Measurements from ENCODE around the gene SAPCD2. TPM values are rescaled to one million over a fixed set of nuclear protein-coding genes. Genes with fewer than 3 reads are reported as not detected.

SAPCD2 gene
- total and polyA plus RNA-seq, 4 donors = 5.0 to 19.0 (median 15.5) TPM

- Histone ChIP-seq H3K9me3 (ENCODE audit: control insufficient read depth, insufficient read depth, low read length) (no peaks in the 10 kb centered on the region), H3K27me3 (ENCODE audit: control insufficient read depth, insufficient read depth, low read length) (no peaks in the 10 kb centered on the region), H3K4me1 (ENCODE audit: control insufficient read depth, insufficient read depth, low read length) (no peaks in the 10 kb centered on the region), H3K4me3 (ENCODE audit: low read depth, low read length) (no peak overlapping the region), H3K27ac (ENCODE audit: low read depth, low read length) (no peak overlapping the region), H3K36me3 (ENCODE audit: control insufficient read depth, insufficient read depth, low read length) (peaks cover 98% of the 10 kb centered on the region)
- WGBS (ENCODE audit: insufficient coverage) = 97% methylated on average over 35 of the region's 36 CpGs
- DNase-seq (ENCODE audit: low read depth in 4 of 6, low spot score in 6 of 6) = no peak
These were observed 55.4 kb downstream of the SAPCD2 start for GRCh38 chr9:137014776-137015539.

- H3K36me3 ChIP-seq (ENCODE audit: control insufficient read depth, insufficient read depth, low read length) = peaks cover 98% of the 10 kb centered on the region
These were observed 56.2 kb downstream of the SAPCD2 start for GRCh38 chr9:137014166-137014565.

GRCh38 chr9:137013571-137013940, 56.8 kb downstream of the SAPCD2 start:
- Histone ChIP-seq H3K27ac (ENCODE audit: low read depth, low read length) (no peak overlapping the region), H3K9me3 (ENCODE audit: control insufficient read depth, insufficient read depth, low read length) (no peaks in the 10 kb centered on the region), H3K4me1 (ENCODE audit: control insufficient read depth, insufficient read depth, low read length) (no peaks in the 10 kb centered on the region), H3K27me3 (ENCODE audit: control insufficient read depth, insufficient read depth, low read length) (no peaks in the 10 kb centered on the region), H3K4me3 (ENCODE audit: low read depth, low read length) (no peak overlapping the region), H3K36me3 (ENCODE audit: control insufficient read depth, insufficient read depth, low read length) (peaks cover 96% of the 10 kb centered on the region)
- 94% methylated on average over 19 of the region's 20 CpGs for WGBS (ENCODE audit: insufficient coverage)
- no peak for DNase-seq (ENCODE audit: low read depth in 4 of 6, low spot score in 6 of 6)

More at GRCh38 chr9:137014166-137014565, 56.2 kb downstream of the SAPCD2 start:
- no peaks in the 10 kb centered on the region for H3K27me3 ChIP-seq (ENCODE audit: control insufficient read depth, insufficient read depth, low read length)
- no peak for DNase-seq (ENCODE audit: low read depth in 4 of 6, low spot score in 6 of 6)
- no peak overlapping the region for H3K4me3 ChIP-seq (ENCODE audit: low read depth, low read length)
- H3K4me1 ChIP-seq (ENCODE audit: control insufficient read depth, insufficient read depth, low read length) = no peaks in the 10 kb centered on the region
- H3K27ac ChIP-seq (ENCODE audit: low read depth, low read length) = no peak overlapping the region
- 91% methylated on average over 23 of the region's 23 CpGs for WGBS (ENCODE audit: insufficient coverage)
- H3K9me3 ChIP-seq (ENCODE audit: control insufficient read depth, insufficient read depth, low read length) = no peaks in the 10 kb centered on the region

DNA sequence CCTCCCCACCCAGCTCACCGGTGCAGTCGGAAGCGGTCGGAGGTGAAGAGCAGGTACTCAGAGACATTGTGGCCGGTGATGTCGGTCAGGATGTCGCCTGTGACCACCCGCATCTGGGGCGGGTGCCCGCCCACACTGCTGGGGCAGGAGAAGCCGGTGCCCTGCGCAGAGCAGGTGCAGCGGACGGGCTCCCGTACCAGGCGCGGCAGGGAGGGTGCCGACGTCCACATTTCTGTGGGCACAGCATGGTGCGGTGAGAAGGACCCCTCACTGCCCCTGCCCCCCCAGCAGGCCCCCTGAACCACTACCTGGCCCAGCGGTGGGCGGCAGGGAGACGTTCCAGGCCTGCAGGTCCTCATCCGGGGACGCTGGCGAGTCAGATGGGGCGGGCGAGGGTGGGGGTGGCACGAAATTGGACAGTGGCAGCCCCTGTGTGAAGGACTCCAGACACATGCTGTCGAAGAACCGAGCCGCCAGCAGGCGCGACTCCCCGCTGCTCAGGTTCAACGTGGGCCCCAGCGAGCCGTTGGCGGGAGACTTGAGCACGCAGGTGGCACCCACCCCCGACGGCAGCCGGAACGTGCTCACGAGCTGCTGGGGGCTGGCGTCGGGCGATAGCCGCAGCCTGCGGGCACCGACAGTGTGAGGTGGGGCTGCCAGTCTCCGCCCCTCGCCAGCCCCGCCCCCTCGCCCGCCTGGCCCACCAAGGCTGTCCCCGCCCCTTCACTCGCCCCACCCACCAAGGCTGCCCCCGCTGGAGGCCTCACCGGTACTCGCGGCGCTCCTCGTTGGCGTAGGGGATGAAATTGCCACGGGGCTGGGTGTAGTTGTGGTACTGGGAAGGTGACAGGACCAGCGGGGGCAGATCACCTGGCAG, 57.4 kb downstream of the SAPCD2 start:
- peaks cover 98% of the 10 kb centered on the region for H3K36me3 ChIP-seq (ENCODE audit: control insufficient read depth, insufficient read depth, low read length)
- no peak overlapping the region for H3K4me3 ChIP-seq (ENCODE audit: low read depth, low read length)
- no peak overlapping the region for H3K27ac ChIP-seq (ENCODE audit: low read depth, low read length)
- no peak for DNase-seq (ENCODE audit: low read depth in 4 of 6, low spot score in 6 of 6)
- H3K9me3 ChIP-seq (ENCODE audit: control insufficient read depth, insufficient read depth, low read length) = no peaks in the 10 kb centered on the region
- no peaks in the 10 kb centered on the region for H3K27me3 ChIP-seq (ENCODE audit: control insufficient read depth, insufficient read depth, low read length)
- 80% methylated on average over 47 of the region's 67 CpGs for WGBS (ENCODE audit: insufficient coverage)
- peaks cover 1% of the 10 kb centered on the region for H3K4me1 ChIP-seq (ENCODE audit: control insufficient read depth, insufficient read depth, low read length)

Small RNA genes within 50 kb of the gene (small RNA-seq; reads per million reads assigned to genes)
- gene RF00153 (ENCODE audit: low replicate concordance) = not detected

Other genes starting within 250 kb of the SAPCD2 start
Only the 30 nearest of the 36 such genes appear.
- gene TRAF2, start 184.0 kb downstream of the SAPCD2 start, total RNA-seq = 1 to 10 TPM; 7.4 to 7.5 TPM
- gene TRAF2, start 184.0 kb downstream of the SAPCD2 start, polyA plus RNA-seq (ENCODE audit: insufficient read length in 2 of 2) = 10 to 100 TPM; 12.4 to 19.3 TPM
- 10 to 100 TPM; 52.0 to 91.5 TPM for gene FBXW5, start 125.8 kb downstream of the SAPCD2 start, total RNA-seq
- gene FBXW5, start 125.8 kb downstream of the SAPCD2 start, polyA plus RNA-seq (ENCODE audit: insufficient read length in 2 of 2) = 100 to 1,000 TPM; 103 to 107 TPM
- gene C8G, start 125.3 kb downstream of the SAPCD2 start, total RNA-seq = 1 to 10 TPM in 1 of 2 donors, not detected in 1; 1.3 TPM
- gene C8G, start 125.3 kb downstream of the SAPCD2 start, polyA plus RNA-seq (ENCODE audit: insufficient read length in 2 of 2) = 1 to 10 TPM; 1.6 to 1.7 TPM
- 1 to 10 TPM in 1 of 2 donors, under 1 TPM in 1; 0.20 to 4.1 TPM for gene LCN12, start 118.3 kb downstream of the SAPCD2 start, total RNA-seq
- gene LCN12, start 118.3 kb downstream of the SAPCD2 start, polyA plus RNA-seq (ENCODE audit: insufficient read length in 2 of 2) = 1 to 10 TPM; 6.5 to 7.4 TPM
- 1,000 to 10,000 TPM in 1 of 2 donors, 100 to 1,000 TPM in 1; 697 to 6,990 TPM for gene PTGDS, start 93.1 kb downstream of the SAPCD2 start, total RNA-seq
- gene PTGDS, start 93.1 kb downstream of the SAPCD2 start, polyA plus RNA-seq (ENCODE audit: insufficient read length in 2 of 2) = 1,000 to 10,000 TPM in 1 of 2 donors, 100 to 1,000 TPM in 1; 304 to 3,209 TPM
- gene LCNL1, start 87.6 kb downstream of the SAPCD2 start, total RNA-seq = 10 to 100 TPM in 1 of 2 donors, 1 to 10 TPM in 1; 2.3 to 54.0 TPM
- gene LCNL1, start 87.6 kb downstream of the SAPCD2 start, polyA plus RNA-seq (ENCODE audit: insufficient read length in 2 of 2) = 10 to 100 TPM in 1 of 2 donors, 1 to 10 TPM in 1; 3.8 to 25.2 TPM
- gene PAXX, start 78.1 kb downstream of the SAPCD2 start, total RNA-seq = 10 to 100 TPM; 15.7 to 57.5 TPM
- 100 to 1,000 TPM in 1 of 2 donors, 10 to 100 TPM in 1; 87.9 to 108 TPM for gene PAXX, start 78.1 kb downstream of the SAPCD2 start, polyA plus RNA-seq (ENCODE audit: insufficient read length in 2 of 2)
- gene CLIC3, start 74.0 kb downstream of the SAPCD2 start, total RNA-seq = 1 to 10 TPM; 2.0 to 6.4 TPM
- gene CLIC3, start 74.0 kb downstream of the SAPCD2 start, polyA plus RNA-seq (ENCODE audit: insufficient read length in 2 of 2) = 1 to 10 TPM in 1 of 2 donors, under 1 TPM in 1; 0.35 to 2.0 TPM
- 10 to 100 TPM; 46.8 to 52.0 TPM for gene ABCA2, start 42.3 kb downstream of the SAPCD2 start, total RNA-seq
- 100 to 1,000 TPM; 139 to 151 TPM for gene ABCA2, start 42.3 kb downstream of the SAPCD2 start, polyA plus RNA-seq (ENCODE audit: insufficient read length in 2 of 2)
- gene FUT7, start 38.5 kb downstream of the SAPCD2 start, total RNA-seq = under 1 TPM; 0.06 to 0.40 TPM
- gene FUT7, start 38.5 kb downstream of the SAPCD2 start, polyA plus RNA-seq (ENCODE audit: insufficient read length in 2 of 2) = under 1 TPM; 0.51 to 0.52 TPM
- 10 to 100 TPM; 26.7 to 82.7 TPM for gene NPDC1, start 24.4 kb downstream of the SAPCD2 start, total RNA-seq
- 100 to 1,000 TPM; 245 to 276 TPM for gene NPDC1, start 24.4 kb downstream of the SAPCD2 start, polyA plus RNA-seq (ENCODE audit: insufficient read length in 2 of 2)
- 1 to 10 TPM; 5.7 to 7.9 TPM for gene ENTPD2, start 16.5 kb downstream of the SAPCD2 start, total RNA-seq
- gene ENTPD2, start 16.5 kb downstream of the SAPCD2 start, polyA plus RNA-seq (ENCODE audit: insufficient read length in 2 of 2) = 10 to 100 TPM; 49.1 to 50.7 TPM
- gene UAP1L1, start 7.0 kb upstream of the SAPCD2 start, total RNA-seq = 1 to 10 TPM; 3.5 to 8.1 TPM
- gene UAP1L1, start 7.0 kb upstream of the SAPCD2 start, polyA plus RNA-seq (ENCODE audit: insufficient read length in 2 of 2) = 1 to 10 TPM; 4.4 to 6.2 TPM
- 10 to 100 TPM; 38.3 to 61.3 TPM for gene MAN1B1, start 16.4 kb upstream of the SAPCD2 start, total RNA-seq
- gene MAN1B1, start 16.4 kb upstream of the SAPCD2 start, polyA plus RNA-seq (ENCODE audit: insufficient read length in 2 of 2) = 10 to 100 TPM; 63.3 to 81.3 TPM
- 100 to 1,000 TPM in 1 of 2 donors, 10 to 100 TPM in 1; 29.8 to 101 TPM for gene DPP7, start 44.2 kb upstream of the SAPCD2 start, total RNA-seq
- gene DPP7, start 44.2 kb upstream of the SAPCD2 start, polyA plus RNA-seq (ENCODE audit: insufficient read length in 2 of 2) = 100 to 1,000 TPM; 127 to 144 TPM
- 10 to 100 TPM; 16.2 to 99.0 TPM for gene GRIN1, start 68.6 kb upstream of the SAPCD2 start, total RNA-seq
- 100 to 1,000 TPM; 193 to 207 TPM for gene GRIN1, start 68.6 kb upstream of the SAPCD2 start, polyA plus RNA-seq (ENCODE audit: insufficient read length in 2 of 2)
- under 1 TPM; 0.30 to 0.50 TPM for gene LRRC26, start 99.5 kb upstream of the SAPCD2 start, total RNA-seq
- 1 to 10 TPM; 1.3 to 1.9 TPM for gene LRRC26, start 99.5 kb upstream of the SAPCD2 start, polyA plus RNA-seq (ENCODE audit: insufficient read length in 2 of 2)
- gene TMEM210, start 101.5 kb upstream of the SAPCD2 start, total RNA-seq = not detected
- gene TMEM210, start 101.5 kb upstream of the SAPCD2 start, polyA plus RNA-seq (ENCODE audit: insufficient read length in 2 of 2) = under 1 TPM in 1 of 2 donors, not detected in 1; 0.42 TPM
- gene ANAPC2, start 118.0 kb upstream of the SAPCD2 start, total RNA-seq = 10 to 100 TPM; 18.4 to 30.1 TPM
- 10 to 100 TPM; 58.2 to 69.8 TPM for gene ANAPC2, start 118.0 kb upstream of the SAPCD2 start, polyA plus RNA-seq (ENCODE audit: insufficient read length in 2 of 2)
- gene SSNA1, start 118.1 kb upstream of the SAPCD2 start, total RNA-seq = 10 to 100 TPM; 28.1 to 53.5 TPM
- 10 to 100 TPM; 64.1 to 66.9 TPM for gene SSNA1, start 118.1 kb upstream of the SAPCD2 start, polyA plus RNA-seq (ENCODE audit: insufficient read length in 2 of 2)
- 1 to 10 TPM; 6.7 to 9.2 TPM for gene TPRN, start 130.2 kb upstream of the SAPCD2 start, total RNA-seq
- 10 to 100 TPM; 24.9 to 30.8 TPM for gene TPRN, start 130.2 kb upstream of the SAPCD2 start, polyA plus RNA-seq (ENCODE audit: insufficient read length in 2 of 2)
- 10 to 100 TPM; 28.5 to 34.1 TPM for gene TMEM203, start 135.1 kb upstream of the SAPCD2 start, total RNA-seq
- 10 to 100 TPM; 48.8 to 50.7 TPM for gene TMEM203, start 135.1 kb upstream of the SAPCD2 start, polyA plus RNA-seq (ENCODE audit: insufficient read length in 2 of 2)
- gene NDOR1, start 135.1 kb upstream of the SAPCD2 start, total RNA-seq = 1 to 10 TPM; 3.2 to 6.1 TPM
- gene NDOR1, start 135.1 kb upstream of the SAPCD2 start, polyA plus RNA-seq (ENCODE audit: insufficient read length in 2 of 2) = 10 to 100 TPM; 18.5 to 23.8 TPM
- 1 to 10 TPM; 2.0 to 3.0 TPM for gene RNF208, start 151.7 kb upstream of the SAPCD2 start, total RNA-seq
- gene RNF208, start 151.7 kb upstream of the SAPCD2 start, polyA plus RNA-seq (ENCODE audit: insufficient read length in 2 of 2) = 10 to 100 TPM; 64.3 to 66.6 TPM
- under 1 TPM; 0.69 to 0.94 TPM for gene CYSRT1, start 154.6 kb upstream of the SAPCD2 start, total RNA-seq
- 1 to 10 TPM; 3.4 to 4.5 TPM for gene CYSRT1, start 154.6 kb upstream of the SAPCD2 start, polyA plus RNA-seq (ENCODE audit: insufficient read length in 2 of 2)
- under 1 TPM in 1 of 2 donors, not detected in 1; 0.06 TPM for gene RNF224, start 156.9 kb upstream of the SAPCD2 start, total RNA-seq
- 1 to 10 TPM; 1.3 to 2.2 TPM for gene RNF224, start 156.9 kb upstream of the SAPCD2 start, polyA plus RNA-seq (ENCODE audit: insufficient read length in 2 of 2)
- under 1 TPM in 1 of 2 donors, not detected in 1; 0.06 TPM for gene SLC34A3, start 160.3 kb upstream of the SAPCD2 start, total RNA-seq
- 1 to 10 TPM in 1 of 2 donors, under 1 TPM in 1; 0.95 to 1.6 TPM for gene SLC34A3, start 160.3 kb upstream of the SAPCD2 start, polyA plus RNA-seq (ENCODE audit: insufficient read length in 2 of 2)
- 100 to 1,000 TPM; 152 to 247 TPM for gene TUBB4B, start 170.7 kb upstream of the SAPCD2 start, total RNA-seq
- gene TUBB4B, start 170.7 kb upstream of the SAPCD2 start, polyA plus RNA-seq (ENCODE audit: insufficient read length in 2 of 2) = 100 to 1,000 TPM; 436 to 441 TPM
- gene STPG3, start 180.7 kb upstream of the SAPCD2 start, total RNA-seq = not detected
- under 1 TPM; 0.32 to 0.68 TPM for gene STPG3, start 180.7 kb upstream of the SAPCD2 start, polyA plus RNA-seq (ENCODE audit: insufficient read length in 2 of 2)
- 10 to 100 TPM; 29.6 to 31.0 TPM for gene NELFB, start 184.8 kb upstream of the SAPCD2 start, total RNA-seq
- 10 to 100 TPM; 79.7 to 83.7 TPM for gene NELFB, start 184.8 kb upstream of the SAPCD2 start, polyA plus RNA-seq (ENCODE audit: insufficient read length in 2 of 2)

Data from spinal cord (tissue), 10 donors.